Activated CD4-positive, alpha-beta T cell treated with anti-CD3 and anti-CD28 coated beads, Interleukin-2, amount 50 U/mL, for 1 hour (primary cell): Measurements from ENCODE around the gene TLE3.

Experiments
- DNase-seq: peaks from one replicate; pipeline ENCODE4 v3.0.0-alpha.2; 2020

Gene TLE3

DNA sequence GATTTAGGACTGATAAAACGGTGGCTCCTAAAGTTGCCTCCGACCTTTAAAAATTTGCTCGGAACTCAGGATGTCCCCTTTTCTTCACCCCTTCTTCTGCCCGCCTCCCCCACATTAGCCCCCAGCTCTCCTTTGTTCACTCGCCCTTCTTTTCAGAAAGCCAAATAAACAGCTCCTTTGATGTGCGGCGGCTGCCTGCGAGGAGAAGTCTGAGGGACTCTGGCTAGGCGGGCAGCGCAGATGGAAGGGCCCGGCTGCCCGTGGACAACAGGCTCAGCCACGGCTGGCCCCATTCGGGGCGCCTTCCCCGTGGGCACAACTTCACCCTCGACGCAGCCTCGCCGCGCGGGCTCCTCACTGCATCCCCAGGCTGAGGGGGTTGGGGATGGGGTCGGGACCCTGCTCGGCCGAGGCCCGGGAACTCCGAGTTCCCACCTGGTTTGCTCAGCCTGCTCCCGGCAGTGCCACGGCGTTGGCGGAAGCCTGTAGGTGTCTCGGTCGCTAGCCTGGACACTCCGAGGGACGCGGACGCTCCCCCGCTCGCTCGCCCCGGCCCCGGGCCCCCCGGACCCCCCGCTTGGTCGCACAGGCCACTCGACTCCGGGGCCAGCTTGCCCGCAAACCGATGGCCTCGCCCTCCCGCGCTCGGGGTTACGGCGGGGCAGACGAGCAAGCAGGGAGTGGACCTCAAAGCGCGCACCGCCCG, 897 bp upstream of the TLE3 start:
- peak; percentile 33 for DNase-seq

DNA sequence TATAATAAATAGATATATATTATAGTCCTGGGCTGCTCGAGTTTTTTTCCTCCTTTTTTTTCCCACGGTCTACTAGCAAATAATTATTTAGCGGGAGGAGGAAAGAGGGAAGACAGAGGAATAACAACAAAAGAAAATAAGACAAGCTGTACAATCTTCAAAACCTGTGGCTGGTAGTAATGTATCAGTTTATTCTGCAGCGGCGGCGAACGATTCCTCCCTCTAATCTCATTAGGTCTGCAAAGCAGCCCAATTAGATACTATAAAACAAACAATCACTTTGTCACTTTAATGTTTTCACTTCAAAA, 390 bp upstream of the TLE3 start:
- DNase-seq = peak; percentile 27

DNA sequence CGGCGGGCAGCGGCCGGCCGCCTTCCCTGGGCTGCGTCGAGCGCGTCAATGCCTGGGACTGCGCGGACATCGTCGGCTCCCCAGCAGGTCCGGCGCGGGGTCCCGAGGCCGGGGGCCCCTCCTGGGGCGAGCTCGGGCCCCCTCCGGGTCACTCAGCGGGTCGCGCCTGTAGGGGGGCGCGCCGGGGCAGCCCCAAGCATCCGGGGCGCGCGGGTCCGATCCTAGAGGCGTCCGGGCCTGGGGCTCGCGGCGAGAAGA, 725 bp downstream of the TLE3 start:
- no peak for DNase-seq

DNA sequence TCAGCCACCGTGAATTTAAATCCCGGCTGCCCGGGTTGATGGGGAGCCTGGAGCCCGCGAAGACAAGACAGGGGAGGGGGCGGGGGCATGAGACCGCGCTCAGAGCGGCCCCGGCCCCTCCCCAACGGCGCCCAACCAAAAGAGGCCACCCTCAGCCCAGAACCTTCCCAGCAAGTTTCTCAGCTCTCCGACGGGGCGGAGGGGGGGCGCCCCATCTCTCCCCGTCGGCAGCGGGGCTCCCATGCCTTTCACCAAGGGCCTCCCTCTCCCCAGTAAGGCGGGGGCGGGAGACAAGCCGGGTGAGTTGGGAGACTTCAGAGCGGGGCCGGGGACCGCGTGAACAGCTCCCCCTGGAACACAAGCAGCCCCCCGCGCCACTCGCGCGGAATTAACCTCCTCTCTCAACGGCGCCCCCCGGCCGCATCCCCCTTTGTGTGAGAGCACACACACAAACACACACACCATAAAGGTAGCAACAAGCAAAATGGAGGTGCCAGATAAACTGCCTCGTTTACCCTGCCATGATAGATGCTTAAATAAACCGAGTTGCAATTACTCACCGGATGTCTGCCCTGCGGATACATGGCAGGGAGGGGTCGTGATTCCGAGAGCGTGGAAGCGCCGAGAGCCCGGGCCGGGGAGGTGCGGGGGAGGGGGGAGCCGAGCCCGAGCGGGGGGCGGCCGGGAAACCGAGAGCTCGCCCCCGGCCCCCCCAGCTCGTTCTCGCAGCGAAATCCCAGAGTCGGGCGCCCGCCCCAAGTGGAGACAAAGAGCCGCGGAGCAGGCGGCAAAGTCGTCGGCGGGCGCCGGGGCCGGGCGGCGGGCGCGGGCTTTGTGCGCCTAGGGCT, 1.3 kb downstream of the TLE3 start:
- DNase-seq = peak; percentile 49

DNA sequence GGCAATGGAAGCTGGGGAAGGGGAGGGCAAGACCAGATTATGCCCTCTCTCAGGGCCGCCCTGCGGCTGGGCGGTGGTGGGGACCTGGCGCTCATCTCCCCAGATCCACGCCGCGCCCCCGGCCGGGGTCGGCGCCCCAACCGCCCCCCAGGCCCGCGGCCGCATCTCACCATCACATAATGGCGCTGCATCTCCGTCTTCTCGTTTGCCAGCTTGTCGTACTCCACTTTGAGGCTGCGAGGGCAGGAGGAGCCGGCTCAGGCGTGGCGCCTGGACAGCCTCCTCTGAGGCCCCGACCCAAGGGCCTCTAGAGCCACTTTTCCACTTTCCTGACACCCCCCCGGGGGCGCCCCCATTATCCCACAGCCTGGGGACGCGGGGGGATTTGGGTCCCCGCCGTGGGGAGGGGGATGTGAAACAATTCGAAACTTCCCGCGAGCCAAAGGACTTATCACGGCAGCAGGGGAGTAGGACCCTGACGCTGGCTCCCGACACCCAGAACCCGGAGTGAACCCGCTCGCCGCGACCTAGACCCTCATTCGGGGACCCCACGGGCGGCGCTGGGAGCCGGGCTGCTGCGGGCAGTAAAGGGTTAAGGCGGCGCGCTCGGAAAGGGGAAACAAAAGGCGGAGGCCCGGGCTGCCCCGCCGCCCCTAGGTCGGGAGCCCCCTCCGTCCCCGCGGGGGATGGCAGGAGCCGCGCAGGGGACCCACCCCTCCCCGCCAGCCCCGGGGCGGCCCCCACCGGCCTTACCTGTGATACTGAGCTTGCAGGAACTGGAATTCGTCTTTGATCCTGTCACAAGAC, 2.1 kb downstream of the TLE3 start:
- peak; percentile 55 for DNase-seq

DNA sequence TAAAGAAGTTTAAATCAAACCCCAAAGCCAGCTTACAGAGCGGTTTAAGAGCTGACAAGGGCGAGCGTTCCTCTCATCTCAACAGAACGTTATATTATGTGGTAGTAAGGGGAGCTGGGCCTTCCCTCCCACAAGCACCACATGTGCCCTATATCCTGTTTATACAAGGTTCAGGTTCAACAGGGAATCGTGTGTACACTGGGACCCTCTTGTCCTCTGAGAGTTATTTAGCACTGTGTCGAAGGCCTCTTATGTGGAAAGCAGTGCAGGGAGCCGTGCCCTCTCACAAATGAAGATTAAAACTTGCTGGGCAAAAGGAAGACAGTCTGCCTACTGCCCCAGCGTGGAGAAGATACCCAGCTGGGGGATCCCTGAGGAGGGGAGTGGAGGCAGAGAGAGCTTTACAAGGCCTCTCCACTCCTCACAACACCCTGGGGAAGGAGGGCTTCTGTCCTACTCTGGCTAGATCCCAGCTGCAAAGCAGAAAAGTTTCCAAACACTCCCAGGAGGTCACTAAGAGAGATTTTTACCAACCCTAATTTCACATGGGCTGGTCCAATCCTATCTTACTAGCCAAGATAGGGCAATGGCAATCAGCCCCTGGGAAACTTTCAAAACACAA, 2.9 kb downstream of the TLE3 start:
- no peak for DNase-seq

DNA sequence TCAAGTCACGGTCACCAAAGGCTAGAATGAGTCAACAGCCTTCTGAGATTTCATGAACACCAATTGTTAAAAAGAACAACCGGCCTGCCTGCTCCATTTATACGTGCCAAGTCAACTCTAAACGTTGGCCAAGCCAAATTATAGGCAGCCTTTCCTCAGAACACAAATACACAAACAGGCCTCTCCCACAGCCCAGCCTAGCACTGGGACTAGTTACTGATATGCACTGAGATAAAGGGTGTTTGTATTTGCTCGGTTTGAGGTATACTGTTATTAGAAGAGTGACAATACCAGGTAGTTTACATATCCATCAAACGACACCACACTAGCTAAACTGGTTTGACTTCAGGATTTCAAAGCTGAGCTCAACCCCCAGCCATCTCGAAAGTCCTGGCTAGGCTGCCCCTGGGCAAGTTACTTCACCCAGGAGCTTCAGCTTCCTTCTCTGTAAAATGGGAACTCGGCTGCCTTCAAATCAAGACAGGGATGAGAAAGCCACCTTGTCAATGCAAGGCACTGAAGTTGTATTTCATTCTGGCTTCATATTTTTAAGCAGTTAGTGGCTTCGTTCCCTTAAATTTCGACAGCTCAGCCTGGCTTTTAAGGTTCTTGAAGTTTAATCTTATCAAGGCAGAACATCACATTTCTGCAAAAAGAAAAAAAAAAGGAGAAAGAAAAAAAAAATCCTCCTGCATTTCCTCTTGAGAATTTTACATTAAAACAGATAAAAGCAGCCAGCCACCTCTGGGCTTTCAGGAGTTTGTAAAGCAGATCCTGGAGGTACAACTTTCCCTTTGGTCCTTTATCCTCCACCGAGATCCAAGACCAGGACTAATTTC, 4.0 kb downstream of the TLE3 start:
- DNase-seq = no peak

DNA sequence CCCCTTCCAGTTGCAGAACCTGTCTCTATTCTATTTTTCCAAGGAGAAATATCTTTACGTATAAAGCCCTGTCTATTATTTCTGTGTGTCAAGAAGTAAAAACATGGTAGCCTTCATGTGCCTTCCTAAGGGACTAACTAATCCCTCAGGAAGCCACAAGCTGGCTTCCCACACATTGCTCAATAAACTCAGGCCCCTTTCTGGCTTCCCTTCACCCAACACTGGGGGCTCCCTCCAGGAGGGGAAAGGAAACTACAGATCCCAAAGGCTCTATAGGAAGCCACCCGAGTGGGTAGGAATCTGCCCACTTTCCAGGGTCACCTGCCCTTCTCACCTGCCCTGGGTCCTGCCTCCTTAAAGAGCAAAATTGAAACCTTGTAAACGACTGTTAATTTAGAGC, 4.6 kb downstream of the TLE3 start:
- DNase-seq = no peak

DNA sequence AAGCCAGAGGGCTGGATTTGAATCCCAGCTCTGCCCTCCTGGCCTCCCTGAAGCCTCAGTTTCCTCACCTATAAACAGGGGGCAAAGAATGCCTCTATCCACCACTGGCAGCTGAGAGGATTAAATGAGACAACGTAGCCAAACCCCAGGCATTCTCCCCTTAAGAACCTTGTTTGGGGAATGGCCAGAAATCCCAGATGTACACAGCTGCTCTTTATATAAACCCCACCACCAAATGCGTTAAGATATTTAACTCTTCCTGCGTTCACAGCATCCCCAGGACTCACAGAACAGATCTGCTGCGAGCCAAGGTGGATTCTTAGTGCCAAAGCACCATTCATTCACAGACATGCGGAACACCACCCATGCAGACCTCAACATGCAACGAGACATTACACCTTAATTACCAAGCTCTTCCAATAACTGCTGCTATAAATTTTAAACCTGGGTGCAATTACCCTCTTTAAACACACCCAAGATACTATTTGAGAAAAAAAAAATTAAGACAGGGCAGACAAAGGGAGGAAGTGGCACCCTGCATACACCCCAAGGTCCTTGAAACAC, 5.2 kb downstream of the TLE3 start:
- DNase-seq = no peak

DNA sequence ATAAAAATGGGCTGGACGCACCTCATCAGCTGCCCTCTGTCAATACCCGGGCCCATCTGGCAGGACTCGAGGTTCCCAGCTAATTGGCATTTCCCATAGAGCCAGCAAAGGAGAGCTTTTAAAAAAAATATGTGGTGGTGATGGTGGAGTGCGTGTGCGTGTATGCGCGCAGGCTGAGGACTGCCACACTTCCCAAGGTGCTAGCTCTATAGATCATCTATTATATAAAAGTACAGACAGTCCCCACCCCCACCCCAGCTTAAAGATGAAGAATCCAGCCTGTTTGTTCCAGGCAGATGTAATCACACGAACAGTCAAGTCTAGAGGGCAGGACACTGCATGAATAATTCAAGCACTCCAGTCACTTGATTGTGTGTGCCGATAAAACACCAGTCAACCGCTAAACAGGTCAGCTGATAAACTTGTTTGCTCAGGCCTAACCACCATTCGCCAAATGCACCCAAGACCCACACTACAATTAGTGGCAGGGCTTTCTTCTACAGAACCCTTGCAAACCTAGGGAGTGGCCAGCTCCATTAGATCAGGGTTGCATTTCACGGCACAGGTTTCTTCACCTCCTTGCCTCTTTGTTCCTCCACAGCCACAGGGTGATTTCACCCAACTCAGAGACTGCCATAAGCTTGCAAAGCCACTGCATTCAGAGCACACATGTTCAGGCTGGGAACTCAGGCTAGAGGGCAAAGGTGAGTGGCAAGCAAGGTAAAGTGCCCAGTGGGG, 5.8 kb downstream of the TLE3 start:
- DNase-seq = peak; percentile 5

DNA sequence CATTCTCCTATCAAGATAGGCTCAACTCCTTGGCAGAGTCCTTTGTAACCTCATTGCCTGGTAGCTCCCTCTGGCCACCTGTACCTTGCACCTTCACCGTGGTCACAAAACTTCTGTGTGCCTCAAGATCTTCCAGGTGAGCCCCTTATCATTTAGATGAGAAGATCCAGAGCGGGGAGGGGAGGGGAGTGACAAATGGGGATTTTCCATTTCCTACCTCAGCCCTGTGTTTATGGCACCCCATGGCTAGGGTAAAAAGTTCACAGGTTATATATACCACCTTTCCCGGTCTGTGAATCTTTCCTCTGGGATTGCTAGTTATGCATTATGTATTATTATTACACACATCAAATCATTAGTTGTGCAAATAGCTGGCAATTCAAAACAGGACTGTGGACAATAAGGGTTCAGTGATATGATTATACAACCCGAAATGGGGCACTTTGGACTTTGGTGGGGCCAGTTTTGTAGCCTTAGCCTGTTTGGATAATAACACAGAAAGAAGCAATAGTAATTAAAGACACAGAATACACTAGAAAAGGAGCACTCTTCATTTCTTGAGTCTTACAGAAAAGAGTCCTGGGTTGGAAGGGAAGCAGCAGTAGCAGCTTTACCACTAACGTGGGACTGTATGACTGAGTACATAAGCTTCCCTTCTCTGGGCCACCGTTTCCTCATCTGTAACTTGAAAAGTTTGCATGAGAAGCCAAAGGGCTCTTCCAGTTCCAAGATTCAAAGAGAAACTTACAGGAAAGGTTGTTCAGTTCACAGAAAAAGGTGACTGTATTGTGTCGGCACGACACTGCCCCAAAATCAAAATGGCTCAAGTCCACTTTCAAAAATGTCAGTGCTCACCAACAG, 7.1 kb downstream of the TLE3 start:
- DNase-seq = no peak

DNA sequence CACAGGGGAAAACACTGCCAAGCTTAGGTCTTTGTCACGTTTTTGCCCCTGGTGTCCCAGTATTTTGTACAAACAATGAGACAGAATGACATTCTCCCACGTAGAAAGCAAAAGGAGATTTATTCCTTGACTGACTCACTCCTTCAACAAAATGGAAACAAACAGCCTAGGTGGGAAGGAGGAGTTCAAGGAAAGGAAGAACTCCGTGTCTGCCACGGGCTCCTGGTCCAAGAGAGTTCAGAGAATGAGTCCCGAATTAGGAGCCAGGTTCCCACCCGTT, 8.1 kb downstream of the TLE3 start:
- no peak for DNase-seq

DNA sequence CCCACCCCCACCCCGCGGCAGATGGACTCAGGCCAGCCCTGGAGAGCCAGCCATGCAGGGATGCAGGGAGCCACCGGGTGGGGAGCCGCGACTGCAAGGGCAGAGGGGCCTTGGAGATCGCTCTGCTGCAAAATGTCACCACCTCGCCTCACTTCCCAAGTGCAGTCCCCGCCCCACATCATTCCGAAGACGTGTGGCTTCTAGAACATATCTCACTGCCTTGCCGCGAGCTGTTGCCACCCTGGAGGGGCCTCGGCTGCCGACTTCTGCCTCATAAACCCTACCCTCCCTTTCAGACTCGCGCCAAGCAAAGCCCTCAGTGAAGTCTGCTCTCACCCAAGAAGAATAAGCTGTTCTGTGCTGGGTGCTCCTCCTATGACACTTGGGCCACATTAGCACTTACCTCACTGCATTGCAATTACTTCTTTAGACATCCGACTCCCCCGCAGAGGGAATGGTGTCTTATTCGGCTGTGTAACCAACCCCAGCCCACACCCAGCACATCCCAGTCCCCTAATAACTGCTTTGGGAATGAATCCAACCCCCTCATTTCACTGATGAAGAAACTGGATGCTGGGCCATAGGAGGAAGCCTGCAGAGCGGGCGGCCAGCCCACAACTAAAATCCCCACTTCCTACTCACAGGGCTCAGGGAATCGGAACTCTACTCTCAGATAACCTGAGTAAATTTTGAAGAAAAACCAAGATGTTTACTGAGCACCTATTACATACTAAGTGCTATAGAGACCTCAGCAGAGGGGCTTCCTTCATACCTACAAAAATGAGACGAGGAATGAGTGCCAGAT, 8.6 kb downstream of the TLE3 start:
- DNase-seq = no peak

DNA sequence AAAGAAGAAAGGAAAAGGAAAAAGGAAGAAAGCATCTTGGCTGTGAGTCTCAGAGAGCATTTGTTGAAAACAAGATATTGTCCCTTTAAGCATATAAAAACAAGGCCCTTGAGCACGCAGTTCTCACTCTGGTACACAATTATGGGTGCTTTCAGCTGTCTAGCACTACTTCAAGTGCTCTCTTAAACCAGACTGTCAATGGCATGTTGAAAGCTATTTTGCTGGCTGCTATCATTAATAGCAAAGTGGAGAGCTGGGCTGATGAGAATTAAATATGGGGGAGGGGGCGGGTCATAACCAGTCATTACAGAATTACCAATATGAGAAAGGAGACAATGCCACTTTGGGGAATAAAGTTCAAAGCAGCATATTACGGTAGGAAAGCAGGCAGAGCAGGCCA, 9.3 kb downstream of the TLE3 start:
- DNase-seq = no peak

DNA sequence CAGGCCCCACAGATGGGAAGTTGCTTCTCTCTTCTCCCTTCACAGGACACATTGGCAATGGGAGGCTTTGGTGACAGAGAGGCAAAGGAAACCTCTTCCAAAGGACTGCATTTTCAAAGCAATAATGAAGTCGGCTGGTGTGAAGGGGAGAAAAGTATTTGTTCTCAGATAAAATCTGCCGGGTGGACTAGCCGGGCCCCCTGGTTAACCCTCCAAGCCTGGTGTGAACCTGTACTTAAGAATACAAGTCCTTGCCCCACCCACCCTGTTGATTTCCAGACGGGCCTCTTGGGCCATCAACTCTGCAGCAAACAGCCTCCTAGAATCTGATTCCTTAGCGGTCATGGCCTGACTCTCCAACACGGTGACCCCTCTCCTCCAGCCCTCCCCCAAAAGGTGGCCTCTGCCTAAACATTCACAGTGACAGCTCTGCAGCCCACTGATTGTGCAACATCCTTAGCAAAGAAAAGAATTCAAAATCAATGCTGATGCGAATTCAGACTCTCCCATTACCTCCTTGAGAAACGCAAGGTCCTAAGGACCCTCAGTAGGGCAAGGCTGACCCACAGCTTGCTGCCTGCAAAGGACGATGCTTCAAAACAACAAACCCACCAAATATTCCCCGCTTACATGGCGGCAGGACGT, 9.9 kb downstream of the TLE3 start:
- no peak for DNase-seq

DNA sequence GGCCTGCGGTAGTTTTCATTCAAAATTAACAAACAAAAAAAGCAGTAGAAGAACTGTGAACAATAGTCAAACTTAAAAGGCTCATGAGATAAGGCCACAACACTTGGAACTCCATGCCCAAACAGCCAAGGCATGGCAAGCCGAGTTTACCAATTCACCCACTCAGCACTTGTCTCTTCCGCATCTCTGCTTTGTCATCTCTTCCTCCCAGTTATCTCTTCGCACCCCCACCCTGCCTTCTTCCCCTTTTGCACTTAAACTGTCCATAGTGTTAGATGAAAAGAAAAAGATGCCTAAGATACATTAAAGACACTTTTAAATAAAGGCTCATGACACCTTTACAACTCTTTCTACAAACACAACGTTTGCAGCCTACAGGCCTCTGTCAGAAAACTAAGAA, 11.1 kb downstream of the TLE3 start:
- no peak for DNase-seq

DNA sequence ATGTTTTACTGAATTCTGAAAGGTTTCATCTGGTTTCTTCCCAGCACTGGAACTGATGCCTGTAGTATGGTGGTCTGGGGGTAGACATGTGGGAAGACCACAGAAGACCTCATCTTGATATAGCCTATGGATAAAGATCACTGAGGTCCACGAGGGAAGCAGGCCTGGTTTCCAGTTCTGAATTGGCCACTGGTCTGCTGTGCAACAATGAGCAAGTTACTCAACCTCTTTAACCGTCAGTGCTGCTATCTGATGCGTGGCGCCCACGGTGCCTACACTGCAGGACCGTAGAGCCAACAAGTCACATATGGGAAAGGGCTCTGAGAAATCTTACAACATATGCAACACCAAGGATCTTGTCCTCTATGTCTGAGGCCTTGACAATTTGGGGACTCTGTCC, 13.3 kb downstream of the TLE3 start:
- no peak for DNase-seq

DNA sequence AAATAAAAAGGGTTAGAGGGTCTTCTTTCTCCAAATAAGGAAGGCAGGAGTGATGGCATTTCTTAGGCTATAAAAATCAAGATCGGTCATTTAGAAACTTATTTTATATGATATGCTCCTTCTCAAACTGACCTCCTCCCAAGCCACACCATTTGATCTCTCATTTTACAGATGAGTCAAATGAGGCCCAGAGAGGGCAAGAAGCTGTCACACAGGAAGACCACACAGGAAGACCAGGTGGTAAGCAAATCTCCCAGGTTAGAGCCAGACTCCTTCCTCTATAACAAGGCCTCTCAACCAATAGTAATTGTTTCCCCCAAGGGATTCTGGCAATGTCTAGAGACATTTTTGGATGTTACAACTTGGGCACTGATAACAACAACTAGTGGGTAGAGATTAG, 13.8 kb downstream of the TLE3 start:
- no peak for DNase-seq

DNA sequence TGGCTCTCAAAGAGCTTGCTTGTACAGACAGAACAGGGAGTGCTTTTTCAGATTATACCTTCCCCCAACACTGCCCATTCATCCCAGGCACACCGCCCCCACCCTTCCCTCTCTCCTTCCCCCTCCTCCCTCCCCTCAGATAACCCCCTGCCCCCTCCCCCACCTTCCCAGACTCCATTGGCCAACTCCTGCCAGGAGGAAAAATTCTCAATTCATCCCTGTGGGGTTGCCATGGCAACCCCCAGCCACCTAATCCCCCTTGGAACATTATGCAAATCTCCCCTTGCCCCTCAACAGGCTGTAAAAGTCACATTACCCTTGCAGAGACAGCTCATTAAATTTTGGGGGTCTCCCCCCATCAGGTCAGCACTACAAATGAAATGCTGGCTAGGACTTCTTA, 14.3 kb downstream of the TLE3 start:
- no peak for DNase-seq
